Measurements from ENCODE around the gene OAS2. TPM values are rescaled to one million over a fixed set of nuclear protein-coding genes. Genes with fewer than 3 reads are reported as not detected.

OAS2 gene
- total and polyA plus RNA-seq, 8 donors, result 0.79 to 3.9 (median 1.2) TPM

DNA sequence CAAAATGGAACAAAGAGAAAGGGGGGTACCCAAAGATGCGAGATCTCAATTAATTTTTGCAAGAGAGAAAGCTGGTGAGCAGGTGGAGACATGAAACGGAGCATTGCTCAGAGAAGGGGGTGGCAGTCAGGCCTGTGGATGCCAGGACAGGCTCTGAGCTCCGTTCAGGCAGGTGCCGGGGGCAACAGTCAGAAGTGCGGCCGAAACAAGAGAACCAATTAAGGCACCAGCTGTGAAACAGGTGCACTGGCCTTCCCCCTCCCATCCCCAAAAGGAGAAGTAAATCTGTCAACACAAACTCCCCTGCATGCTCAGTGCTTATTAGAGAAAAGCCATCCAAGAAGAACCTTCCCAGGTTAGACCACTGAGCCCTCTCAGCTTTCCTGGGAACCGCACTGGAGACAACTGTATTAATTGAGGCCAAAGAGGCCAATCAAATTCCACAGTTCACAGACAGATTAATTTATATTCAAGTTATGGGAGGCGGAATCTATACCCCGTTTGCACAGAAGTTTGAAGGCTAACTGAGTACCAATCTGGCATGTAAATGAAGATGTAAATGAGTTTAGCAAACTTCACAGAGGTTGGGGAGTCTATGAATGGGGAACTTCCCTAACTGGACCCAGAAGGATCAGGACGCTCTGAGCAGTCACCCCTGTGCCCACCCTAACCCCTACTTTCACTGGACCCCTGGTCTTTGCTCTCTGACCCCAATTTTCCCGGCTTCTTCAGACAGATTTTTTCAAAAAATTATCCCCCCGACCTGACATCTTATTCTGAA, 20.9 kb downstream of the OAS2 start:
- no peak for FAIRE-seq
- Histone ChIP-seq H3K27me3 (no peaks in the 10 kb centered on the region), H3K36me3 (no peaks in the 10 kb centered on the region), H3K4me1 (no peaks in the 10 kb centered on the region), H3K4me3 (no peak overlapping the region), H3K27ac (no peak overlapping the region), H3K9me3 (no peaks in the 10 kb centered on the region)
- TF ChIP-seq, protein P1, sequence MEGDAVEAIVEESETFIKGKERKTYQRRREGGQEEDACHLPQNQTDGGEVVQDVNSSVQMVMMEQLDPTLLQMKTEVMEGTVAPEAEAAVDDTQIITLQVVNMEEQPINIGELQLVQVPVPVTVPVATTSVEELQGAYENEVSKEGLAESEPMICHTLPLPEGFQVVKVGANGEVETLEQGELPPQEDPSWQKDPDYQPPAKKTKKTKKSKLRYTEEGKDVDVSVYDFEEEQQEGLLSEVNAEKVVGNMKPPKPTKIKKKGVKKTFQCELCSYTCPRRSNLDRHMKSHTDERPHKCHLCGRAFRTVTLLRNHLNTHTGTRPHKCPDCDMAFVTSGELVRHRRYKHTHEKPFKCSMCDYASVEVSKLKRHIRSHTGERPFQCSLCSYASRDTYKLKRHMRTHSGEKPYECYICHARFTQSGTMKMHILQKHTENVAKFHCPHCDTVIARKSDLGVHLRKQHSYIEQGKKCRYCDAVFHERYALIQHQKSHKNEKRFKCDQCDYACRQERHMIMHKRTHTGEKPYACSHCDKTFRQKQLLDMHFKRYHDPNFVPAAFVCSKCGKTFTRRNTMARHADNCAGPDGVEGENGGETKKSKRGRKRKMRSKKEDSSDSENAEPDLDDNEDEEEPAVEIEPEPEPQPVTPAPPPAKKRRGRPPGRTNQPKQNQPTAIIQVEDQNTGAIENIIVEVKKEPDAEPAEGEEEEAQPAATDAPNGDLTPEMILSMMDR (IDR thresholded peaks at IDR 0.05), result no peak
- intact Hi-C loops (cut with DNase I), result no loop called here
- no peak for DNase-seq
- no peak for ATAC-seq
- WGBS, 2 donors, result 80 to 82% methylated on average over 12 of the region's 12 CpGs

DNA sequence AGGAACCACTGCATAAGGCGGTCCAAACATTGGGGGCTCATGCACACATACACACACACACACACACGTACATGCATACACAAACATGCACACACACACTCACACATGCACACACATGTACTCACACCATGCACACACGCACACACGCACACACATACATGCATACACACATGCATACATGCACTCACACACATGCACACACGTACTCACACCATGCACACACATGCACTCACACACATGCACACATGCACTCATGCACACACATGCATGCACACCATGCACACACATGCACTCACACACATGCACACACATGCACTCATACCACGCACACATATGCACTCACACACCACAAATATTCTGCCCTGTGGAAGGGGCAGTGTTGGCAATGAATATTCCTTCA, 22.1 kb downstream of the OAS2 start:
- H3K27me3 ChIP-seq, result no peaks in the 10 kb centered on the region
- H3K9me3 ChIP-seq, result no peaks in the 10 kb centered on the region
- TF ChIP-seq, protein P1 (IDR thresholded peaks at IDR 0.05), result no peak
- H3K27ac ChIP-seq, result no peak overlapping the region
- no peaks in the 10 kb centered on the region for H3K4me1 ChIP-seq
- WGBS, 2 donors, result 90 to 95% methylated on average over 6 of the region's 6 CpGs
- H3K36me3 ChIP-seq, result no peaks in the 10 kb centered on the region
- no peak for DNase-seq
- no peak for ATAC-seq
- H3K4me3 ChIP-seq, result no peak overlapping the region
- intact Hi-C loops (cut with DNase I), result no loop called here
- no peak for FAIRE-seq

DNA sequence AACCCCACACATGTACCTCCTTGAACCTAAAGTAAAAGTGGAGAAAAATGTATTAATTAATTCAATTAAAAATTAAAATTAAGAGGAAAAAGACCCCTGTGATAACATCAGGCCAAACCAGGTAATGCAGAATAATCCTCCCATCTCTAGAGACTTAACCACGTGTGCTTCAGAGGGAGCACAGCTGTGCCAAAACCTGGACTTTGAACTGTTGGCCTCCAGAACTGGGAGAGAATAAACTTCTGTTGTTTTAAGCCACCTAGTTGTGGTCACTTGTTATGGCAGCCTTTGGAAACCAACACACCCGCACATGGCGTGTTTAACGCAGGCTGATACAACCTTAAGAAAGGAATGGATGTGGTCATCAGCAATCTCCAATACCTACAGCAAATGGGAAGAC, 23.8 kb downstream of the OAS2 start:
- 23 to 43% methylated on average over 4 of the region's 4 CpGs for WGBS, 2 donors
- intact Hi-C loops (cut with DNase I), result no loop called here
- FAIRE-seq (no peak), ATAC-seq (peak; percentile 70 to 94 (median 80)), DNase-seq (peak in 3 of 6 donors; percentile 30 to 49 (median 44))
- H3K9me3 ChIP-seq, result no peaks in the 10 kb centered on the region
- no peaks in the 10 kb centered on the region for H3K36me3 ChIP-seq
- TF ChIP-seq, protein P1 (IDR thresholded peaks at IDR 0.05), result peak in 1 of 4 donors; percentile 18
- no peak overlapping the region for H3K27ac ChIP-seq
- no peaks in the 10 kb centered on the region for H3K27me3 ChIP-seq
- no peak overlapping the region for H3K4me3 ChIP-seq
- H3K4me1 ChIP-seq, result no peaks in the 10 kb centered on the region

DNA sequence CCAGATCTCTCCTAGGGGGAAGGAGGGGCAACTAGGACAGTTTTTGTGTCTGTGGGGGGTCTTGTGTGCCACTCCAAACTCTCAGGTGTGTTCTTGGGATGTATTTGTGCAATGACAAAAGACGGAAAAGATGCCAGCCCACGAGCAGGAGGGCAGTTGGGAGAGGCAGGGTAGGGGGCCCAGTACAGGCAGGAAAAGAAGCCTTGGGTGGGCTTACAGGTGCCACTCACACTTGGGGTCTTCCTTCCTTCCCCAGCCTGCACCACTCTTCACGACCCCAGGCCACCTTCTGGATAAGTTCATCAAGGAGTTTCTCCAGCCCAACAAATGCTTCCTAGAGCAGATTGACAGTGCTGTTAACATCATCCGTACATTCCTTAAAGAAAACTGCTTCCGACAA, 24.4 kb downstream of the OAS2 start:
- intact Hi-C loops (cut with DNase I), result no loop called here
- Histone ChIP-seq H3K9me3 (no peaks in the 10 kb centered on the region), H3K4me3 (no peak overlapping the region), H3K4me1 (no peaks in the 10 kb centered on the region), H3K36me3 (no peaks in the 10 kb centered on the region), H3K27ac (no peak overlapping the region), H3K27me3 (no peaks in the 10 kb centered on the region)
- DNase-seq (no peak), ATAC-seq (no peak), FAIRE-seq (no peak)
- TF ChIP-seq, protein P1 (IDR thresholded peaks at IDR 0.05), result no peak
- WGBS, 2 donors, result 94 to 96% methylated on average over 5 of the region's 5 CpGs

DNA sequence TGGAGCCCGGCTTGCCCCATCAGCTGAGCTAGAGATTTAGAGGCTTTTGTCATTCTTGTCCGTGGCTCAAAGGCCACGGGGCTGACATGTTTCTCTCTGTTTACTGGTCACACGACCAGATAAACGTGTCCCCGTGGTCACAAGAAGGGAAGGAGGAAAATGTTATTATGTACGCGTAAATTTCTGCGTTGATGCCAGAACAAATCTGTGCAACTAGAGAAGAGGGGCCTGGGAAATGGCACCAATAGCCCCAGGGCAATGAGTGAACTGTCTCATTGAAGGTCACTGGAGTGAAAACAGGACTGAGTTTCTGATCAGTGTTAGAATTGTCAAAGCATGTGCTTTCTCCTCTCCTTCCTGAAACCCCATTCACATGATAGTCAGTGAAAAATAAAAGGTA, 25.3 kb downstream of the OAS2 start:
- TF ChIP-seq, protein P1 (IDR thresholded peaks at IDR 0.05), result no peak
- no peak for FAIRE-seq
- no peaks in the 10 kb centered on the region for H3K36me3 ChIP-seq

More for the DNA sequence above, 25.3 kb downstream of the OAS2 start:
- no peaks in the 10 kb centered on the region for H3K9me3 ChIP-seq
- WGBS, 2 donors, result 79 to 83% methylated on average over 9 of the region's 9 CpGs
- DNase-seq, result no peak
- no peak overlapping the region for H3K27ac ChIP-seq
- intact Hi-C loops (cut with DNase I), result no loop called here
- H3K4me3 ChIP-seq, result no peak overlapping the region
- H3K4me1 ChIP-seq, result no peaks in the 10 kb centered on the region
- no peak for ATAC-seq
- no peaks in the 10 kb centered on the region for H3K27me3 ChIP-seq

All from pancreas (tissue), 10 donors.